Amniotic epithelial cell (primary cell): ENCODE data around the gene ADRA1B.
"Not testable (repeated sequence)": the region's sequence is repeated elsewhere in the genome, so short reads cannot be mapped to it uniquely, and the experiment has no call there.

ENCODE experiments used
- DNase-seq: peaks from one replicate; pipeline ENCODE4 v3.0.0-alpha.2; 2010; ENCODE audit warnings: low read depth

The ADRA1B gene

DNA sequence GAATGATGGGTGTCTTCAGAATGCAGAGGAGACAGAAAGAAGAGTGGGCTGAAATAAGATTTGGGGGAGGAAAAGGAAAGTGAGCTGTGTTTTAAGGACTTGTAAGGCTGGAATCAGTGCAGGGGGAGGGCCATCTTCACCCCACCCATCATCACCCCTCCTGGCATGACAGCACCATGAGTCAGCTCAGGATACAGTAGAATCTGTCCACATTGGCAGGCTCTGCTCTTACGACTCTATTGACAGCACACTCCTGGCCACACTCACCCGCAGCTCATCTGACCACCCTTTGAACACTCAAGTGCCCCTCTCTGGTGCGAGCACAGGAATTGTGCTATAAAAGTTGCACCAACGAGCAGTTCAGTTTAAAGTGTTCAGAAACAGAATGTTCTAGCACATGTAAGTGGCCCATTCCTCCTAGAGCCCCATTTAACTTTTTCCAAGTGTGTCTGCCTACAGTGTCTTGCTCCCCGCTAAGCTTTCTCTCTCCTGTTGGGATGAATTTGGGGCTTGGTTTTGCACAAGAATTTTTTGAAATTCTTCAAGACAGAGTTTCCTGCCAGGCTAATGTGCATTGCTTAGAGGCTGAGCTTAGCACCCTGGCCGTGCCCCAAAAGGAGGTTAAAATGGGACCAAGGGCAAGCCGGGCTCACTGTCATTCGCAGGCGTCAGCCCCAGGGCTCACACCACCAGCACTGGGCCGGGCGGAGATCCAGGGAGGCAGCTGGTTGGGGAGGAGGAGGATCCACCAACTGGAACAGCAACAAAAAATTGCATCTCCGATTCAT lies 12.0 kb downstream of the ADRA1B start:
- peak; percentile 66 for DNase-seq

DNA sequence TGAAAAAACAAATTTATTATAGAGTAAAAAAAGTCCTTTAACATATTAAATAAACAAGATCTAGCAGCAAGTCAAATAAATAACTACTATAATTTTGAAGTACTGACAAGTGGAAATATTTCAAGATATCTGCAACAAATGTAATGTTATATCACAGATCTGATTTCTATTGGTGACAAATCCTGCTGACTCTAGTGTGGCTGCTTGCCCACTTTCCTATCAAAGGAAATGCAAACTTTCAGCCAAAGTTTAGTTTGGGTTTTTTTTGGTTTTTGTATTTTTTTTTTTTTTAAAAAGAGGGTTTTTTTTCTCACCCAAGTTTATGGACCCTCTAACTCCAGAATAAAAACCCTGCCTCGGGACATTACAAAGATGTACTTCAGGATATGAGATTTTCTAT lies 12.9 kb downstream of the ADRA1B start:
- DNase-seq: no peak

- DNase-seq: peak; percentile 37
These were observed 17.5 kb downstream of the ADRA1B start for GRCh38 chr5:159933531-159934485.

- DNase-seq: no peak
These were observed 19.7 kb downstream of the ADRA1B start for GRCh38 chr5:159935946-159936345.

DNA sequence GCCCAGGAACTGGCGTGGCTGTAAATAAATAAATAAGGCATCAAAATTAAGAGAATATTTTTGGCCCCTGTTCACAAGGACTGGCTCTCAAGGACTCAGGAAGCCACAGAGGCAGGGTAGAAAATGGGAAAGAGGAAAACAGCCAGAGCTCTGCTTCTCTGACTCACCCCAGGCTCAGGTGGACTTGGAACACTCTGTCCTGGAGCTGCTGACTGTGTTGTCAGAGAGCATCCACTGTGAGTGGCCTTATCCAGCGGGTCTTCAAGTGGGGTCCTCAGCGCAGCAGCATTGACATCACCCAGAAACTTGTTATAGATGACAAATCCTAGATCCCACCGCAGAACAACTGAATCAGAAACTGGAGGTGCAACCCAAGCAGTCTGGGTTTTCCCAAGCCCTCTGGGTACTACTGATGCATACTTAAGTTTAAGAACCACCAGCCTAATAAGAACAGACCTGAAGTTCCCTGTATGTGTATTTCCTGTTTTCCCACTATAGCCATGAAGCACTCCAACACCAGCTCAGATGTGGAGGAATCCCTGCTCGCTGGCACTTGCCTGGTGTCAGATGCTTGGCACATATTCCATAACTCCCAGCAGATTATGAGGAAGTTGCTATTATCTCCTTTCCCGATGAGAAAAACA lies 20.5 kb downstream of the ADRA1B start:
- peak; percentile 72 for DNase-seq

DNA sequence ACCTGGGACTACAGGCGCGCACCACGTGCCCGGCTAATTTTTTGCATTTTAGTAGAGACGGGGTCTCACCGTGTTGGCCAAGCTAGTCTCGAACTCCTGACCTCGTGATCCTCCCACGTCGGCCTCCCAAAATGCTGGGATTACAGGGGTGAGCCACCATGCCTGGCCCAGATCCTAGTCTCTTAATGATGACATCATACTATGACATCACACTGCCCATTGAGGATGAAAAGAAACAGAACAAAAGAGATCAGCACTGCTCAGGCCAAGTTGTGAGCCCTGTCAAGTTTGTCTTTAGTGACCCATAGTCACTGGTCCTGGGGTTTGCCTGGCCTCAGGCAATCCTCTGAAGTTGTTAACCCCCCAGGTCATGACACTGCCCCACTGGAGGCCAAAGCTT lies 21.3 kb downstream of the ADRA1B start:
- DNase-seq: no peak

DNA sequence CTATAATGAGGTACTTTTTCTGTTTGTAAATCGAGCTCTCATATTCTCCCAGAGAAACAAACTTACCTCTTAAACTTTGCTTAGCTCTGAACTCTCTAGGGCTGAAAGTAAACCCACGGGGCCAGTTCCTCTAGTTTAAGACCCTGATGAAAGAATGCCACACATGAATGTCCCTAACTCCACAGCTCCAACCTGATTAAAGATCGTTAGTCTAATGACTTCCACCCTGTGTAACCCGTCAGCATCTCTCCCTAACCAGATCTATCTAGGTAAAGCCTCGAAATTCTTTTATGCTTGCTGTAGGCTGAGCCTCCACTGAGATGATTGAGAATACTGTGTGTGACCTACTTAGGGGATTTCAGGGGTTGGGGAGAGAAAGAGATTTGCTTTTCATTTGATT lies 27.0 kb downstream of the ADRA1B start:
- DNase-seq: no peak

DNA sequence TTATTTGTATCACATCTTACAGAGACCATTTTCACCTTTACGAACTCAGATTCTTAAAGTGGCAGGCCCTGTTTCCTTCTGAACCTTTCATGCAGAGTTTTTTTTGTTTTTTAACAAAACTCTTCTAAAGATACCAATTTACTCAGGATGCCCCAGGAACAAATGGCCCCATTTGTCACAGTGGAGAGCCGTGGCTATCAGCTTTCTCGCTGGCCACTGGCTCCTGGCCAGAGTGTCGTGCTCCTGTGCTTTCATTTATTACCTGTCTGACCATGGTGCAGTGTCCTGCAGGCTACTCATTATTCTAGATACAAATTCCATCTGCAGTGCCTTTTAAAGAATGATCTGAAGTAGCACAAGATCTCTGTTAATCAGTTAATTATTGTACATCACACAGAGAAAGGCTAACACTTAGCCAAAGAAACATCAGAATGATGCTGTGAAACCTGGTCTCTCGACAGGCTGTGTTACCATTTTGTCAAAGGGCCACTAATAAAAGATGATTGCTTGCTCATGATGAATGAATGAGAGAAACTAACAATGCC lies 27.8 kb downstream of the ADRA1B start:
- DNase-seq: no peak

GRCh38 chr5:159945359-159945758 lies 29.1 kb downstream of the ADRA1B start:
- DNase-seq: no peak

DNA sequence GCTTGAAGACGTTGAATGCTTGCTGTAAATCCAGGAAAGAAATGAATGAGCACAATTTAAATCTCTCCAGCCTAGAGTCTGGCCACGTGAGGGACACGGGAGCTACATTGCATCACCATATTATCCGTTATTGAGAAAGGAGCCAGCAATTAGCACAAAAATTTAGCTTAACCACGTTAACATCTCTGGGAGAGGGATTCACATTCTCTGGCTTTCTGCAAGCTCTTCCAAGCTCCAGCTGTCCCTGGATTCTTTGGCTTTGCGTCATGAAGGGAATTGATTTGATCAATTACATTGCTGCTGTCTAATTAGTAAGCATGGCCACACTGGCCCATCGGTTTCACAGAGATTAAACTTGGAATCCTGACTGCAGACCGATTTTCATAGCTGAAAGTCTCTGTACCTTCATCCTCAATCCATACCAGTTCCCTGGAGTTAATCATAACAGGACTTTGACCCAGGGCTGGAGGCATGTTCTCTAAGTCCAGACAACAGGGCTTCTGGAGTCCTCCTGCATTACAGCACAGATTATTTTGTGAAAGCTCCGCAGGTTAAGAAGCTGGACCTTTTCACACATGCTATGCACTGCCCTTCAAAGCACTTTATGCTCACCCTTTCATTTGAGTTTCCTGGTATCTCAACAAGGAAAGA lies 31.6 kb downstream of the ADRA1B start:
- peak; percentile 87 for DNase-seq

- DNase-seq: peak; percentile 44
These were observed 35.1 kb downstream of the ADRA1B start for GRCh38 chr5:159951387-159951786.

DNA sequence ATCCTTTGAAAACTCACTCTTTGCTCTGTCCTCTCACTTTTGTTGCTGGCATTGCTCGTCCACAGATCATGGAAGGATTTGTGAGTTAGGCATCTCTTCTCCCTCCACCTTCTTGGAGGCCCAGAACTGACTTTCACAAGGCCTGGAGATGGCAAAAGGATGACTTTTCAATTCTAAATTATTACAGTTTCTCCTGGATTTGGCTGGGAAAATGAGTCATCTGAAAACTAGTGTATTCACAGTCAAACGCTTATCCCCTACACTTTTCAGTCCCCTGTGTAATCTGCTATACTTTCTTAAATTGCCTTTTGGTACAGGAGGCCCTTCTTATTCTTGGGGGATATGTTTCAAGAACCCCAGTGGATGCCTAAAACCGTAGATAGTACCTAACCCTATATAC lies 35.6 kb downstream of the ADRA1B start:
- DNase-seq: peak; percentile 27

- DNase-seq: no peak
These were observed 37.3 kb downstream of the ADRA1B start for GRCh38 chr5:159953609-159954008.

DNA sequence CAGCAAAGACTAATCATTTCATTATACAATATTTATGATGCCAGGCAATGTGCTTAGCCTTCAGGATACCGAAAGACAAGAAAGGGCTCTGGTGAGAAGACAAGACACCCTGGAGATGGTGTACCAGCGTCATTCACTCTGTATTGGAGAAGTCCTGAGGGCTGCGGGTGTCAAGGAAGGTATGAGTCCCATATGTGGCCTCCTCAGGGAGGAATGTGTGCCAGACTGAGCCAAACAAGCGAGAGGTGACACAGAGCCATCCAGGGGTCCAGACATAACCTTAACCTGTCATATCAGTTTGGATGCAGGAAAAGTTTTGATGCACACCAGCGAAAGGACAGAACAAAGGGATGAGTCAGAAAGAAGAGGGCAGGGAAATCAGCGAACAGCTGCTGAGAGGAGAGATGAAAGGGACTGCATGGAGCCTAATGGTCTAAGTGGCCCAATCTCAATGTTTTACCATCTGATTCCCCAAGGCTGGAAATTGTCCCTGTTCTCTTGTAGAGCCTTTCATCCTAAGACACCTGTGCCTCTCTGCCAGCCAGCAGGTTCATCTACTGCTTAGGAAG lies 38.9 kb downstream of the ADRA1B start:
- no peak for DNase-seq

DNA sequence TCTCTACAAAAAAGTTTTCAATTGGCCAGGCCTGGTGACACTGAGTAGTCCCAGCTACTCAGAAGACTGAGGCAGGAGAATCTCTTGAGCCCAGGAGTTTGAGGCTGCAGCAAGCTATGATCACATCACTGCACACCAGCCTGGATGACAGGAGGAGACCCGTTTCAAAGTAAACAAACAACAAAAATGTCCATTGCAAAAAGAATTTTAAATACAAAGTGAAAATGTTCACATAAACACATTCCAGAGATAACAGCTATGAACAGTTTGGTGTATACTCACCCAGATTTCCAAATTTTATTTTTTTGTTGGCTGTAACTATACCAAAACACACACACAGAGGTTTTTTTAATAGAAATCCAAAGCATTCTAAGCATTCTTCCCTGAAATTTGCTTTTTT lies 39.8 kb downstream of the ADRA1B start:
- peak; percentile 61 for DNase-seq

DNA sequence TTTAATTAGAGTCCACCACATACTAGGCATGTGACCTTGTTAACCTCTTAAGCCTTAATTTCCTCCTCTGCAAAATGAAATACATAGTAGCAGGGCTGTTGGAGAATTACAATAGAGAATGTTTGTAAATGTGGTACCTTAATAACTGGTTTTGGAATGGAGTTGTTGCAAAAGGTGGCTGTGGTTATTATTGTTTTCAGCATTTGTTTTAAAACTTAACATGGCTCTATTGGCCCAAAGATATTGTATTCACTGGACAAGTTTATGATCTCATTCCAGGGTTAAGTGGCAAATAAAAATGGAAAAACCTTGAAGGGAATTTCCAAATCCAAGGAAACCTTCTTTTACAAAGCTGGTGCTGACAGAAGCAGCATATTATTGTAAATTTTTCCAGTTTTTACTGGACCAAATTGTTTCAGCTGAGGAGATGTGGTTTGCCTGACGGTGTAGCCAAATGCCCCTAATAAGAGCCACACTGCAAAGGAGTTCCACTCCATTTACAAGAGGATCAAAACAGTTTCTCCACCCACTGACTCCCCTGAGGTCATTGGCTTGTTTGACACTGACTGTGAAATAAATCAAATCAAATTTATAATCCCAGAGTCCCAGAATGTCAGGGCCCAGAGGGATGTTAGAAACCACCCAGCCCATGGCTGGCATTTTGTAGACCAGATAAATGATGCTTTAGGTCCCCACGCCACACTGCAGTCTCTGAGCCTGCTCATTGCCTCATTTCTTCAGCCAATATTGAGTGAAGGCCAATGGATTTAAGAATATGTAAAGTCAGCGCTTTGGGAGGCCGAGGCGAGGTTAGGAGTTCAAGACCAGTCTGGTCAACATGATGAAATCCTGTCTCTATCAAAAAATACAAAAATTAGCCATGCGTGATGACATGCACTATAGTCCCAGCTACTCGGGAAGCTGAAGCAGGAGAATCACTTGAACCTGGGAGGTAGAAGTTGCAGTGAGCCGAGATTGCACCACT lies 45.2 kb downstream of the ADRA1B start:
- no peak for DNase-seq

GRCh38 chr5:159962214-159962613 lies 45.9 kb downstream of the ADRA1B start:
- no peak for DNase-seq

DNA sequence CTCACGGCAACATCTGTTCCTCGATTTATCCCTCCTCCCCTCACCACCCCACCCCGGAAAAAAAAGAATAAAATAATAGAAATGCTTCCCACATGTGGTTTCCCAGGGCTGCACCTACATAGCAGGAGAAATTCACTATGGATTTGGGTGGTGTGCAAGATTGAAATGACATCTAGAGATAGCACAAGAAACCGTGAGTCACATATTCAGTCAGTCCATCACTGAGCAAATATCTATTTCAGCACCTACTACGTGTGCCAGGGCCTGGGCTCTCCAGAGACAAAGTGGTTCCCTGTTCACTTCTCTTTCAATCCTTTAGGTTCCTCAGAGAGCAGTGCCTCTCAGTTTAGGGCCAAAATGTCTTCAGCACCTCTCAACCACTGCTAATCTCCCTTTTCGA lies 47.7 kb downstream of the ADRA1B start:
- no peak for DNase-seq

DNA sequence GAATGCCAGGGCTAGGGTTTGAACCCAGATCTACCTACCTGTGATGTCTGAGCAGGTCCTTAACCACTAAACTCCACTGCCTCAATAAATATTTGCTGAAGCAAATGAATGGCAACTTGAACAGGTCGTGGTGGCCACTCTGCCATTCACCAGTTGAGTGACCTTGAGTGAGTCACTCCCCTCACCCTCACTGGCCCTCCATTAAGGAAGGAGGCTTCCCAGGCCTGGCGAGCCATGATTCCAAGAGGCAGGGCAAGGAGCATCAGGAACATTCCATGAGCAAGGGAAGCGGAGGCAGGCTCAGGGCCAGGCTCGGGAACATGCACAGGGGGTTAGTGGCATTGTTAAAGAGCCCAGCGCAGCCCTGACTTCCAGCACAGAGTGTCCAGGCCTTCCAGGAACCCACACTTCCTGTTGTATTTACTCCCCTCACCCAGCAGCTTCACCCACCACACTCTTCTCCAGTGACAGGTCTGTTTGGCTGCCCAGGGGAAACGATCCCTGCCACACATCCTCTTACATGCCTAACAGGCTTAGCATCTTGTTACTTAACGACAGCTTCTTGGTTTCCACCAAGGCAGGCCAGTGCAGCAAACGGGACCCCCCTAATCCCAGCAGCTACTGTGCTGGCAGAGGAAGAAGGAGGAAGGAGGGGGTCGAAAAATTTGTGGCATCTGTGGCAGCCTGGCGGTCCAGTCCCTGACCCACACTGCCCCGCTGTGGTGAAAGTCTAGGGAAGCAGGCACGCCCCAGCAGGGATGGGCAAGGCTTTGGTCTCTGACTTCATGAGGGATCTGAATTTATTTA lies 49.0 kb downstream of the ADRA1B start:
- DNase-seq: peak; percentile 55

DNA sequence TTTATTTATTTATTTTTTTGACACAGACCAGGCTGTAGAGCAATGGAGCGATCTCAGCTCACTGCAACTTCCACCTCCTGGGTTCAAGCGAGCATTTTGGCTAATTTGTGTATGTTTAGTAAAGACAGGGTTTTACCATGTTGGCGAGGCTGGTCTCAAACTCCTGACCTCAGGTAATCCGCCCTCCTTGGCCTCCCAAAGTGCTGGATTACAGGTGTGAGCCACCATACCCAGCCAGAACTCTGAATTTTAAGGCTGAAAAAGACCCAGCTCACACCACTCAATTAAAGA lies 49.5 kb downstream of the ADRA1B start:
- DNase-seq: not testable (repeated sequence)
